Left cardiac atrium (tissue), 4 donors: ENCODE data around the gene BAZ2B. TPM values are rescaled to one million over a fixed set of nuclear protein-coding genes. Genes with fewer than 3 reads are reported as not detected.

Source experiments
- ATAC-seq, 2 donors: fragments of 200-7000 bp; cut with Tn5 transposase; one replicate each; pipeline ENCODE4 v1.9.1; 2020; ENCODE audit warnings: mild to moderate bottlenecking in 2 of 2, moderate library complexity in 2 of 2
- DNase-seq: peaks from one replicate; pipeline ENCODE4 v3.0.0-alpha.2; 2020
- intact Hi-C, 2 donors: fragments of 100-400 bp; cut with DNase I; formaldehyde crosslinking; loops; one replicate each; pipeline versions ENCODE4 v1.14.1 to v1.15.1; 2022 to 2023
- total RNA-seq, 2 donors: library from RNA; stranded (reverse); fragmentation: NEBNext Ultra II Directional; extraction: Animal tissue kit (Norgen Biotek cat#: 25700); gene quantifications; one replicate each; pipeline ENCODE4 v1.2.1, GENCODE V29; 2021
- donor health status: DM: no; HTN: yes; CAD: no.
- donor health status: DM: no; HTN: yes; CAD: no; lungs with severe emphysema.
- donor health status: DM: yes; HTN: yes; CAD: no.
- donor health status: Dilated cardiomyopathy.

The BAZ2B gene
- total RNA-seq, 2 donors from 2014 or later: 33.2 to 41.8 TPM

DNA sequence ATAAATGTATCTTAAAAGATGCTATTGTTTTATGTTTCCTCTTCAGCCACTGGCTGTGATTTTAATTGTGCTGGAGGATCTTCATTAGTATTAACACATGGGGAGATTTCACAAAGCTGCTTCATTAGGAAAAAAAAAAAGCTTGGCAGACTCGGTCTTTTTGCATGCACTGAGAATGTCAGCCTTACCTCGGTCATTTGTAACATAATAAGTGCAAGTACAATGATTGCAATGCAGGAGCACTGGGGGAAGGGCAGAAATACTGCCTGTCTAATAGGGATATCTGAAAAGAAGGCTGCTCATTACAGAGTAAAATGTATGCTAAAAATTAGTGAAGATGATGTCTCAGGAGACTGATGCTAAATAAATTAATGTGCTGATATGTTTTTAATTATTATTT, 1.3 kb upstream of the BAZ2B start:
- DNase-seq (no peak), ATAC-seq (no peak)
- intact Hi-C loops: loop anchor here (2.0 to 10.0 kb wide), 2 partner anchors 95 to 97 kb away; partner anchors contain the start of gene MARCHF7 (in 2 of the 2)

DNA sequence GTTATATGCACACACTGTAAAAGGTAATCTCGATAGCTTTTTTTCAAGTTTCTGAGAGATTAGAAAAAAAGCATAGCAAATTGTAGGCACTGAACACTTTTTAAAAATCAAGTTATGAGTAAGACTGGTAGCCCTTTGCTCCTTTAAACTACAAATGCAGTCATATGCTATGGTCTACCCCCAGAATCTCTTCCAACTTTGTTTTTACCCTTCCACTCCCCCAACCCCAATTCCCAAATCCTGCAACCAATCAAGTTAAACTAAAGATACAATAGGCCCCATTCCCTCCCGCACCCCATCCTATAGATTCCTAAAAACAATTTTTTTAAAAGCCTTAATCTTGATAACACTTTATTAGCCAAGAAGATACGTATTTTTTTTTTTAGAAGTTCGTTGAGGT, 752 bp upstream of the BAZ2B start:
- intact Hi-C loops: loop anchor here (2.0 to 10.0 kb wide), 2 partner anchors 96 to 98 kb away; partner anchors contain the start of gene MARCHF7 (in 2 of the 2)
- ATAC-seq: no peak

DNA sequence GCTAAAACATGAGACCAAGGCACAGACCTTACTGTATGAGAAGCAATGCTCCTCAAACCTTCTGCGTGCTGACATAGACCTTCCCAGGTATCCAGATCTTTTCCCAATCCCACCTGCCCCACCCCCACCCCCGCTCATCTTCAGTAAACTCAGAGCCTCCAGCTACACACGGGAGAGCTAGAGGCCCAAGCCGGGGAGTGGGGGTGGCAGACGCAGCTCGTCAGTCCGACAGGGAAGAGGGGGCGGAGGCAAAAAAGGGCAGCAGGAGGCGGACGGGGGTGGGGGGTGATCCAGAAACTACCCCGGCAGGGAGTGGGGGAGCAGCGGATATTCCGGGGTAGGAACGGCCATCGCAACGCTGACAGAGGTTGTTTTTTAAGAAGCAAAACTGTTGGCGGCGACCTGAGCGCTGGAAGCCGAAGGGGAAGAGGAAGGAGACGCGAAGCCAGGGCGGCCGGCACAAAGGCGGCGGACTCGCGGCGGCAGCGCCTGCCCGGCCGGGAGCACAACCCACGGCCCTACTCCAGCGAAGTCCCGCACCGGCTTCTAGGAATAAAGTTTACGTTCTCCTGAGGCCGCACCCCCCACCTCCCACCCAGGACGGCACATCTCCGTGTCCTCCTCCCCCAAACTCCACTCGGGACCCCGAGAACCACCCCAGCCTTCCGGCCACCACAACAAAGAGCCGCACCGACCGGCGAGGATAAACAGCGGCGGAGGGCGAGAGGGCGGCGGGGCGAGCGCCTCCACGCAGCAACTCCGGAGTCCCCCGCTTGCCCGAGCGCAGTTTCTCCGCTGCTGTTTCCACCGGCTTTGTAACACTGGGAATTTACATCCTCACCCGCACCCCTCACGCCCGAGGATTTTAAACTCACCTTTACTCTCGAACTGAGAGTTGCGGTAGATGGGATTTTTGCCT, 722 bp downstream of the BAZ2B start:
- ATAC-seq (peak; percentile 96 to 98), DNase-seq (peak; percentile 92)
- intact Hi-C loops: loop anchor here (2.0 to 10.0 kb wide), 2 partner anchors 97 to 99 kb away; partner anchors contain the start of gene MARCHF7 (in 2 of the 2)

More for the DNA sequence above, 752 bp upstream of the BAZ2B start:
- no peak for DNase-seq

DNA sequence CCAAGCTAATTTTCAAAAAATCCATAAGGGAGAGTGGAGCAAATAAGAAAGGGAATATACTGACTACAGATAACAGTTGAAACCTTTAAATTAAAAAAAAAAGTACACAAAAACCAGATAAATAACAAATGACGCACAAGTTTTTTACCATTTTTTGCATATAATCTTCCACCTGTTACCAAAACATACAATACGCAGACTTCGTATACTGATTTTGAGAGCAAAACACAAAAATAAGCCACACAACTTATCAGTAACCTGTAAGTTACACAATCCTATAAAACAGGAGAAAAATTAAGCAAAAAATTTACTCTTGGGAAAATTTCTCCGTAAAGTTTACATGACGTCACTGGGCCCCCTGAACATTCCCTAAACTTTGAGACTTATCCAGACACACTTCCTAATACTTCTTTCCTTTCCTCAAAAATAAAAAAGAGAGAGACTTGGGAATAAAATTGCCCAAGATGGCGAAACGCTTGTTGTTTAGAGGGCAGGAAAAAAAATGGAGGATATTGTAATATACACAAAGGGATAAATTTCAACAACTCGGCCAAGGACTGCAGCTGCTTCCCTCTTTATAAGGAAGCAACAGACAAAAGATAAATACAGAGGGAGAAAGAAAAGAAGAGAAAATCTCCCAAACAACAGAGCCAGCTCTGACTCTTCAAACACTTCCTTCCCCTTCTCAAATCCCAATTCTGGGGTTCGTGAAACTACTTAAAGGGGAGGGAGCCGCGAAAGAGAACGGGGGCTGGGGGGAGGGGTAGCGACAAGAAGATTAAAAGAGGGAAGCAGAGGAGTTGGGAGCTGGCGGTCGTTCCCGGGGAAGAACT, 1.6 kb downstream of the BAZ2B start:
- no peak for DNase-seq
- peak; percentile 39 to 59 for ATAC-seq
- intact Hi-C loops: loop anchor here in 1 of 2 donors (10.0 kb wide), 1 partner anchor 100 kb away; the partner anchor contains the start of gene MARCHF7

DNA sequence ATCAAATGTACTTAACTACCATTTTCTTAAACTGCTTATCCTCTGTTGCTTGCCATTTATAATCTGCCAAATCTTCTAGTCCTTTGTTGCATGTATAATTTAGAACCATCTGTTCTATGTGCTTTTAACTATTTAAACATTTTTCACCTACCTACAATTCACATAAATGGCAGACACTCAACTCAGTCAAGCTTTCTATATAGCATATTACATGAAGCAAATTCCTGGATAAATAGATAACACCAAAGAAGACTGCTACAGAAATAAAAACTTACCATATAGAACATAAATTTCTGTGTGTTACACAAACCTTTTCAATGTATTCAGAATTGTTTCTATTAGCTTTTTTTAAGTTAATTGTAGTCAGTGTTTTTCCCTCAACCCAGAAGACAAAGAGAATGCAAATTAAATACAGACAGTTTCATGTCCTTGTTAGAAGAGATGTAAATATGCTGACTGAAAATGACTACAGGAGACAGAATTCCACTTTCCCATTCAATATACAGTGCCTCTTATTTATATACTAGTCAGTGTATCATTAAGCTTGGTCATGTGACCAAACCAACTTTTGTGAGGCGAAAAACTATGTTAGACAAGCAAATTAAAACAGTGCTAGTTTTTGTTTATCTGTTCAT, 2.6 kb downstream of the BAZ2B start:
- ATAC-seq (no peak), DNase-seq (no peak)
- intact Hi-C loops: loop anchor here in 1 of 2 donors (10.0 kb wide), 1 partner anchor 101 kb away; the partner anchor contains the start of gene MARCHF7

DNA sequence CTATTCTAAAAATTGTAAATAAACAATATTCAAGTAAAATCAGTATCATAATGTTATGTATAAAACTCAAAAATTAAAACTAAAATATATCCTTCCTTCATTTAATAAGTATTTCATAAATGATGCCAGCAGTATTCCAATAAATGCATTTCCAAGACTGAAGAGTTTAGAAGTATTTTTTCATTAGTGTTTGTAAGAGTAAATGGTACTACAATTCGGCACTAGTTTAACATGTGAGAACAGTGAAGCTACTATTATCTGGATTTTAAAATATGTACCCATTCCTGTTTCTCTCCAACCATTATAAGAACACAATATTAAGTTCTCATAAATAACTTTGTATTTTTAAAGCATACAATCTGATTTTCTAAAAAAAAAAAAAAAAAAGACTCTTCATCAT, 3.3 kb downstream of the BAZ2B start:
- no peak for ATAC-seq
- intact Hi-C loops: loop anchor here in 1 of 2 donors (10.0 kb wide), 1 partner anchor 102 kb away; the partner anchor contains the start of gene MARCHF7
- no peak for DNase-seq

DNA sequence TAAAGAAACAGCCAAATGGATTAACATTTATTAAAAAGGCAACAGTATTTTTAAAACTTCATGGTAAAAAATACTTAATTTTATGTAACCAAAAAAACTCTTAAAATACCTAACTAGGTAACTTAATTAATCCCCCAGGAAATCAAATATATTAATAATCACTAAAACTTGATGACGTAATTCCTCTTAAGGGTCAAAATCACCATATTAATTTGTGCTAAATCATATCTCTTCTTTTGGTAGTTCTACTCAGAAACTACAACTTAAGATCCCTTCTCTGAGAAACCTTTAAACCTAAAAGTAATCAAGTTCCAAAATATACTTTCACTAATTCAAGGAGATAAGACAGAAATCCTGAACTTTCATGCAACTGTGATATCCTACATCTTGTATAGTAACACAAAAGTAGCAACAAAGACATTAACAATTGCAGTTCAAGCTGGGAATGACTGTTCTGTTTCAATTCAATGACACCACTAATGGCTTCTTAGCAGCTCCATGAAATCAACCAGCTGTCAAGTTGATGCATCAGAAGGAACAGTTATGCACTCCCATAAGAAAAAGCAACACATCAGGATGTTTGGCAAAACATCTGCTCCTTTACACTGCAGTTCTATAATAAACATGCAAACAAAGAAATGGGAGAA, 4.0 kb downstream of the BAZ2B start:
- ATAC-seq (no peak), DNase-seq (no peak)
- intact Hi-C loops: loop anchor here in 1 of 2 donors (10.0 kb wide), 1 partner anchor 102 kb away; the partner anchor contains the start of gene MARCHF7

DNA sequence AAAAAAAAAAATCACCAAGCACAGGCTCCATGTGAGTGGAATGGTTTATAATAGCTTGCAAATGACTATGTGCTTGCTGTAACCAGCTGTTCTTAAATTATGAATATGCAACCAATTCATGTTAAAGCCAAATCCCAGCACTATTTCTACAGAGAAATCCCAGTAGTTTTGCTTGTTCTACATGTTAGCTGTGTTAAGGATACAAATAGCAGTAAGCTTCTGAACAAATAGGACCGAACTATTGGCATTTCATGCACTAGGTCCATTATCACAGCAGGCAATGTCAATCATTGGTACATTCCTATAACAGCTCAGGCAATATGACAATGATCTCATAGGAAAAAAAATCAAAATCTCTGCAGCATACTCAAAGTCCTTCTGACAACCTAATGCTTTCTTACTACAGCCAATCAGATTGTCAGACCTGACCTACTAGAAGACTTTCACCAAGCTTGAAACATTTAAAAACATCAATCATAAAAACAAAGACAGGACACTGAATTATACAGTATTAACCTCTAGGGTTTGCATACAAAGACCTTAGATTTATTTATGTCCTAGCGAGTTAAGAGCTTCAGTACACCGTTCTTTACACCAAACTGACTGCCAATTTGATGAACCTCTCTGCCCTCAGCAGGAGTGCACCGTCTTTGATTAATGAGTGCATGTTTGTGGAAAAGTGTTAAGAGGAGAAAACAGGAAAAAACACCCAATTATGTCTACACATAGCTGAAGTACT, 6.4 kb downstream of the BAZ2B start:
- intact Hi-C loops: loop anchor here (10.0 kb wide), 2 partner anchors 105 to 155 kb away; partner anchors contain the start of gene MARCHF7 (in 1 of the 2)
- ATAC-seq (no peak), DNase-seq (no peak)

DNA sequence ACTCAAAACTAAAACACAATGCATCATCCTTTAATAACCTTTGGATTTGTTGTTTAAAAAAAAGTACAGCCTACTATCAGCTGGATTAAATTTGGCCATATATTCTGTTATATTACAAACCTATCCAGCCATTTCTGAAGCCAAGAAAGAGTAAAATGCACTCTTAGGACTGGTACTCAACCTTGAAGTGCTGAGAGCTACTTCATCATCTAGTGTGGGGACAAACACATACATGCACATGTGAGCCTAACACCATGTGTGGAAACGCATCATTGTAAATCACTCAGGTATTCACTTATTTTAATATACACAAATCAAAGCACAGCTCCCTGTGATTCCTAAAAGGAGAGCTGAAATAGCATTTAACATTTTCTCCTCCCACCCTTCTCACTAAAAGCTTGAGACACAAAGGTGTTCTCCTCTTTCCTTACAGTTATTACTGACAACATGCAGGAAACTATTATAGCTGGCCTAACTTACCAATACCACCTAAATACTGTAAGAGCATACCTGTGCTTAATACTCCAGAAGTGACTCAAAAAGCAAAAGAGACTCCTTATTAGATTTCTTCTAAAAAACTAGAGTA, 7.5 kb downstream of the BAZ2B start:
- intact Hi-C loops: loop anchor here in 1 of 2 donors (10.0 kb wide), 1 partner anchor 154 kb away; no protein-coding TSS in a partner anchor
- ATAC-seq (no peak), DNase-seq (no peak)

DNA sequence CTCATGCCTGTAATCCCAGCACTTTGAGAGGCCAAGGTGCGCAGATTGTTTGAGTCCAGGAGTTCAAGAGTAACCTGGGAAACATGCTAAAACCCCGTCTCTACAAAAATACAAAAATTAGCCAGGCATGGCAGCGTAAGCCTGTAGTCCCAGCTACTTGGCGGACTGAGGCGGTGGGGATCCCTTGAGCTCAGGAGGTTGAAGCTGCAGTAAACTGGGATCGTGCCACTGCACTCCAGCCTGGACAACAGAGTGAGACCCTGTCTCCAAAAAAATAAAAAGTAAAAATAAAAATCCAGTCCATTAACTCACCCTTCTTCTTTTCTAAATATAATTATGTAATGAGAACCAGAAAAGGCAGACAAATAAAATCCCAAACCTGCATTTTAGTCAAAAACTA, 8.2 kb downstream of the BAZ2B start:
- intact Hi-C loops: loop anchor here in 1 of 2 donors (10.0 kb wide), 1 partner anchor 153 kb away; no protein-coding TSS in a partner anchor
- DNase-seq: no peak
- no peak for ATAC-seq

DNA sequence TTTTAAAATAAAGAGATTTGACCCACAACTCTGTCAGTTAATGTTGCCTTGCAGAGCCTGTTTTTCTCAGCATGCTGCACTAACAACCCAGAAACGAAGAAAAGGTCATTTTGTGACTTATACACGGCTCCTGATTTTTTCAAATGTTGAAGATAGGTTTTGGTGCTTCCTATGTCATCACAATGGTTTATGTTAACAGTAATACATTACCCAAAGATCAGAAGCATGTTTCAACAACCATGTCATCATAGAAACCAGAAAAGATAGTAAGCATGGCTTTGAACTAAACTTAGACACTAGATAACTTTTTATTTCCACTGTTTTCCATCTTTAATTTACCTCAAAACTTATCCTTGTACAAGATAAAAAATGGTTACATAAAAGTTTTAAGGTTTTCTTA, 10.1 kb downstream of the BAZ2B start:
- DNase-seq: no peak
- intact Hi-C loops: loop anchor here in 1 of 2 donors (10.0 kb wide), 1 partner anchor 151 kb away; no protein-coding TSS in a partner anchor
- ATAC-seq: no peak

DNA sequence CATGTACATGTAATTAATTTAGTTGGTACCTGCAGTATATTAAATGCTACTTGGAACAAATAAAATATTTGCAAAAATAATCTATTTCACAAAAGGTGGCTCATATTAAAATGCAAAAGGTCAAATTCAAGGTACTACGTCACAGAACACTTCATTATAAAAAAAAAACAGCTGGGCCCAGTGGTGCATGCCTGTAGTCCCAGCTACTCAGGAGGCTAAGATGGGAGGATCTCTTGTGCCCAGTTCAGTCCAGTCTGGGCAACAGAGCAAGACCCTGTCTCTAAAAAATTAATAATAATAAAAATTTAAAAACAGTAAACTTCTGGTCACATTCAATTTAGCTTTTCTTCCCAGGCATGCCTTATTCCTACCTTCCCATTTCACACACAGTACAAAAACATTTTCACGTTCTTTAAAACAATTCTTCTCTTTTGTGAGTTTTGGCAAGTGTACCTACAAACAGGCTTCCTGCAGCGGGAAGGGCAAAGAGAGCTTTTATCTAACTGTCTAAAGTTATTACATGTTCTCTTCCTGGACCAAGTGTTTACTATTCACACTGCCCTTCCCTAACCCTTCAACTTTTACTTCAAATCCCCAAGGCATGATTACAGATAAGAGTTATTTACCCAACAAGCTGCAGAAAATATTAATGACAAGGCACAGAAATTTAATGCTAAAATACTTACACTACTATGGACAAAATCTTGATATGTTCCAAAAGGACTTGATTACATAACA, 10.7 kb downstream of the BAZ2B start:
- intact Hi-C loops: loop anchor here in 1 of 2 donors (10.0 kb wide), 1 partner anchor 151 kb away; no protein-coding TSS in a partner anchor
- no peak for DNase-seq
- peak; percentile 67 to 82 for ATAC-seq

DNA sequence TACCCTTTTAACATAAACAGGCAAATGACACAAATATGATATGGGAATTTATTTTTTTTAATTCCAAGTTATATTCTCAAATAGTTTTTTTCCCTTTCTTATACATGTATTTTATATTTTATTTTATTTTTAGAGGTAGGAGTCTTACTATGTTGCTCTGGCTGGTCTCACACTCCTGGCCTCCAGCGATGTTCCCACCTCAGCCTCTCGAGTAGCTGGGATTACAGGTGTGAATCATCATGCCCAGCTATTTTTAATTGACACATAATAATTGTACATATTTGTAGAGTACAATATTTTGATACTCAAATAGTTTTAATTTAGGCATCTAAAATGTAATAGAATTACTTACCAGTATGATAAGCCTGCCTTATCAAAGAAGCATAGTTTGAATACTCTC, 12.2 kb downstream of the BAZ2B start:
- no peak for ATAC-seq
- intact Hi-C loops: loop anchor here in 1 of 2 donors (10.0 kb wide), 1 partner anchor 149 kb away; no protein-coding TSS in a partner anchor
- DNase-seq: no peak

DNA sequence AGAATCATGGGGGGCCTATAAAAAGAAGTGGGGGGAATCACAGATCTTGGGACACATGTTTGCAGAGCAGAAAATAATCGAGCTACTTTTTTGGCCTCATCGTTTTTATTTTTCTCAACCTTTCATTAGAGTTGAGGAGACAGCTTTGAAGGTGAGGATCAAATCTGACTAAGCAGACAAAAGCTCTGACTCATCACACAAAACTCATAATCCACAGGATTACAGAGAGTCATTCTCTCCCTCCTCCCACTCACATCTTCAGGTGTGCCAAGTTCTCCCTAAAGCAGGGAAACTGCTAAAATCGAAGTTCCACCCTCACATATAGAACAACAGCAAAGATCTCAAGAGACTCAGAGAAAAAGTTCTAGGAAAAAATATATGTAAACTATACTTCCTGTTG, 15.6 kb downstream of the BAZ2B start:
- no peak for DNase-seq
- ATAC-seq: peak in 1 of 2 donors; percentile 76
- intact Hi-C loops: loop anchor here in 1 of 2 donors (10.0 kb wide), 1 partner anchor 146 kb away; no protein-coding TSS in a partner anchor

DNA sequence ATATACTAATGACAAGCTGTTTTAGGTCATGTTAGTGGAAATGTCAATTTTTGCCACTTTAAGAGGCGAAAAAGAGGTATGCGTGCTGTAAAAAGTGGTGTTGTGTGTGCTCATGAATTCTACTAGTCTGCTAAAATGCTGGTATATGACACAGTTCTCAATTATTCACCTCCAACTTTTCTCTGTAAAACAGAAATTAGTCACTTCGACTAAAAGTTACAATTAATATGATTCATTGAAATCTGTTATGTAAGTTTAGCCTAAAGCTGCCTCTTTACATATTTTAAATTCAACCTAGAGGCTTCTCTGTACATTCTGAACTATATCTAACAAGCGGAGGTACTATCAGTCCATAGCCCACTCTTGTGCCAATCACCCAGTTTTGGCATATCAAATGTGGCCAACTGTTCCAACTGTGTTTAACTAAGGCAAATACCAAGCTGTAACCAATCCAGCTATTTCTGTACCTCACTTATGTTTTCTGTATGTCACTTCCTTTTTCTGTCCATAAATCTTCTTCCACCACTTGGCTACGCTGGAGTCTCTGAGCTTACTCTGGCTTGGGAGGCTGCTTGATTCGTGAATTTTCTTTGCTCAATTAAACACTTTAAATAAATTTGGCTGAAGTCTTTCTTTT, 20.8 kb downstream of the BAZ2B start:
- DNase-seq (no peak), ATAC-seq (no peak)
- intact Hi-C loops: no loop called here

DNA sequence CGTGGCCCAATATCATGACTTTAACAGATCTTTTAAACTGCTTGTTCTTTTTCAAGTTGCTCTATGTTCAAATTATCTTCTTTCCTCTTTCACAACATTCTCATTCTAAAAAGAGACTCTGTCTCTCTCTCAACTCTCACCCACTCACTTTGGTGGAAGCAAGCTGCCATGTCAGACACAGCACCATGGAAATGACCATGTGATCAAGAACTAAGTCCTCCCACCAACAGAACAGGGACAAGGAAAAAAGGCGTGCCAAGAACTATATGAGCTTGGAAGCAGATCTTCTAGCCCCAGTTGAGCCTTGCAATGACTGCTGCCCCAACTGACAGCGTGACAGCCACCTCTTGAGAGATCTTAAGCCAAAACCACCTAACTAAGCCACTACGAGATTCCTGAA, 23.9 kb downstream of the BAZ2B start:
- DNase-seq (no peak), ATAC-seq (peak; percentile 40 to 82)
- intact Hi-C loops: no loop called here
